Measurements from ENCODE around the gene ZER1.

DNA sequence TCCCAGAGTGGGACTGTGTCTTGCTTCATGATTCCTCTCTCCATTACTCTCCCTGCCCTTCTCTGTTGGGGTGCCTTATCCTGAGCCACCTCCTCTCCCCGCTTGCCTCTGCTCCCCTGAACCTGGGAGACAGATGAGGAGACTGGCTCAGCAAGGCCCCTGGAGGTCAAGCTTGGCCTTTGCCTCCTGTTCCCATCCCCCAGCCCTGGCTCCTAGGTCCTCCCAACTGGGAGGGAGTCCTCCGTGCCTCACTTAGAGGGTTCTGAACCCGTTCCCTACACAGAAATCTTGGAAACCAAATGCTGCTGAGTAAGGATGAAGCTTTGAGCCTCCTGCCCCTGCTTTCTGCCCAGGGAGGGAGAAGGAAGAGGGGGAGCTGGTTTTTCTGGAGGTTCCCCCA lies 36.8 kb upstream of the ZER1 start:
- TF ChIP-seq, protein P1, sequence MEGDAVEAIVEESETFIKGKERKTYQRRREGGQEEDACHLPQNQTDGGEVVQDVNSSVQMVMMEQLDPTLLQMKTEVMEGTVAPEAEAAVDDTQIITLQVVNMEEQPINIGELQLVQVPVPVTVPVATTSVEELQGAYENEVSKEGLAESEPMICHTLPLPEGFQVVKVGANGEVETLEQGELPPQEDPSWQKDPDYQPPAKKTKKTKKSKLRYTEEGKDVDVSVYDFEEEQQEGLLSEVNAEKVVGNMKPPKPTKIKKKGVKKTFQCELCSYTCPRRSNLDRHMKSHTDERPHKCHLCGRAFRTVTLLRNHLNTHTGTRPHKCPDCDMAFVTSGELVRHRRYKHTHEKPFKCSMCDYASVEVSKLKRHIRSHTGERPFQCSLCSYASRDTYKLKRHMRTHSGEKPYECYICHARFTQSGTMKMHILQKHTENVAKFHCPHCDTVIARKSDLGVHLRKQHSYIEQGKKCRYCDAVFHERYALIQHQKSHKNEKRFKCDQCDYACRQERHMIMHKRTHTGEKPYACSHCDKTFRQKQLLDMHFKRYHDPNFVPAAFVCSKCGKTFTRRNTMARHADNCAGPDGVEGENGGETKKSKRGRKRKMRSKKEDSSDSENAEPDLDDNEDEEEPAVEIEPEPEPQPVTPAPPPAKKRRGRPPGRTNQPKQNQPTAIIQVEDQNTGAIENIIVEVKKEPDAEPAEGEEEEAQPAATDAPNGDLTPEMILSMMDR (IDR thresholded peaks at IDR 0.05; ENCODE audit: poor library complexity, severe bottlenecking): no peak
- no peak for TF ChIP-seq RAD21 (conservative IDR thresholded peaks at IDR 0.05)

Data from neural cell (in vitro differentiated cells).